GM15510 (cell line): Measurements from ENCODE around the gene ETFA.

Source experiments
- POLR2A ChIP-seq: IDR thresholded peaks from 3 replicates; pipeline ENCODE4 v1.6.1; 2011; ENCODE audit warnings: borderline replicate concordance; ENCODE audit not compliant: insufficient read length; ENCODE audit errors: extremely low read depth

Gene ETFA

DNA sequence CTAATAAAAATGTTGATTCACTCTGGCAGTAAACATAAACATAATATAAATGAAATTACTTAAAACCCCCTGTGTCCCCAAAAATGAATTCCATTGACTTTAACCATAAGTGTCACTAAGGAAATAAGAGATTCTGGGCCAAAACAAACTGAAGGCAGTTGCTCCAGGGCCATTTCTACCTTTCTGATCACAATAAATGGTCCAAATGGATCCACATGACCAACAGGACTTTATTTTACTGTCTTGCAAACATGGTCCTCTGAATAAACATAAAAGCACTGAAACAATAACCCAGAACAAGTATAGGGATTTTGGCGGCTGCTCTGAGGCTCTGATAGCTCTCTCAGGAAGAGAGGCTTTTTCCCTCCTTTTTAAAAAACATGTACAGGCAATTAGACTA is 77.3 kb downstream of the ETFA start:
- no peak for TF ChIP-seq POLR2A

GRCh38 chr15:76229266-76229665 is 82.0 kb downstream of the ETFA start:
- TF ChIP-seq POLR2A, result no peak

DNA sequence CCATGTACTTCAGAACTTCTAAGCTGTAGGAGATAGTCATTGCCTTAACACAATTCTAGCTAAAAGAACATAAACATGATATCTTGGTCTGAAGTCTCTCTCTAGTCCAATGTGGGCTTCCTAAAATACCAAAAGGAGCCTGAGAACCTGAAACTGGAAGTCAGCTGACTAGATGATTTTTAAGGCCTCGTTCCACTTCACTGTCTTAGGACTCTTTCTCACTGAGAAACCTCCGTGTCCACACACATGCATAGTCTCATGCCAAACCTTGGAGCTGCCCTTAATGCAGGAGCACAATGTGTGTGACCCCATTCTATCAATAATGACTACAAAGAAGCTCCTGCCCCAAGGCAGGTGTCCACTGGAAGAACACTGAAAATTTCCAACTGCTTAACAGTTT is 87.7 kb downstream of the ETFA start:
- TF ChIP-seq POLR2A, result no peak

- no peak for TF ChIP-seq POLR2A
These were observed 89.1 kb downstream of the ETFA start for GRCh38 chr15:76222159-76222558.

GRCh38 chr15:76221085-76221767 is 90.0 kb downstream of the ETFA start:
- TF ChIP-seq POLR2A, result no peak

DNA sequence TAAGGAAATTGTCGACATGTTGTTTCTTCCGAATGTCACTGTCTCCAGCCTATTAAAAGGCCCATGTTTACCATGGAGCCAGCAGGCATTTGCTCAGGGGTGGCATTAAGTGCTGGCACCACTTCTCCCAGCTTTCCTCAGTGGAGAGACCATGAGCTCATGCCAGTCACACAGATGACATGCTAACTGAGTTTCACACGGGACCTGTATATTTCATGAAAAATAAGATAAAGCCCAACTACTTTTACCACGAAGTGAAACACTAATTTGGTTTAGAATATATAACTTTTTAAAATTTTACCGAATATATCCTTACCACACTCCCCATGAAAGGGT is 93.4 kb downstream of the ETFA start:
- no peak for TF ChIP-seq POLR2A

DNA sequence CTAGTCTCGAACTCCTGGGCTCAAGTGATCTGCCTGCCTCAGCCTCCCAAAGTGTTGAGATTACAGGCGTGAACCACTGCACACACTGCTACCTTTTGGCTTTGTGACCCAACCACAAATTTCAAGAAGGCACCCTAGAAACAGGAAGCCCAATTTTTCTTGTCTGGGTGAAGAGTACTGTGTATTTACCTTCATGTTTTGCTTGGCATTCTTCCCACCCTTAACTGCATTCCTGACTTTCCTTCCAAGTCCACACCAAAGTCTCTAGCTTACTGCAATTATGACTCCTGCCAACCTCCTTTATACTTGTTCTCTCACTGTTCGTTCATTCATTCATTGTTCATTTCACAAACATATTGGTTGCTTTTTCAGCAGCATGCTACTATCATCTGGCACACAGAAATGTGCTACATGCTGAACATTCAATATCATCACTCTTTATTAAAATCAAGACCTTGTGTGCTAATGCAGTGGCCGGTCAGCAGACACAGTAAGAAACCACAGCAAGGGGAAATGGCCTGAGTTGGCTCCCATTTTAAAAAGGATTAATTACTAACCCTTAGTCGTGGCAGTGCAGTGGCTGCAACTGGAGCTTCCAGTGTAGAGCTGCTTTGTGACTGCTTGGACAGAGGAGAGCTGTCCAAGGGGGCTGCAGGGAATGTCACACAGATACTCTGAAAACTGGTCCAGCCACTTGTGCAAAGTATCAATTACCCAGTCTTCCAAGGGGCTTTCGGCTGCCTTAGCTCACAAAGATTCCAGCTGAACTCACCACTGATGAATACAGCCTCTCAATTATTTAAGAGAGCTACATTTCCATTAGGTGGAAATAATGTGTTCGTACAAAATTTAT is 94.0 kb downstream of the ETFA start:
- TF ChIP-seq POLR2A, result no peak

DNA sequence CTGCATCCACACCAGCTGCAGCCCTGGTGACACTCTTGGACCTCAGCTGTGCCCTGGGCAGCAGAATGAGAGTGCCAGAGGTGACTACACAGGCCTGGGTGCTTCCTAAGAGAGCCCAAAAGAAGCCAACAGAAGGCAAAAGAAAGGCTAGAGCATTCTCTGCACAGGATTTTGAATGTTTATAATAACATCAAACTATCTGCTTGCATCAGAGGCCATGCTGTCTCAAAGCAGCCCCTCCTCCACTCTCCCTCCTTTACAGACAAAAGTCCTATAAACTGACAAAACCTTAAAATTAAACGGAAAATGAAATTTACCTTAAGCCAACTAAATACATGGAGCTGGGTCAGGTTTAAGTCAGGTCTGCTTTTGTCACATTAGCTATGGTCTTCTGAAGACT is 95.6 kb downstream of the ETFA start:
- TF ChIP-seq POLR2A, result no peak

GRCh38 chr15:76209942-76210341 is 101.3 kb downstream of the ETFA start:
- no peak for TF ChIP-seq POLR2A

DNA sequence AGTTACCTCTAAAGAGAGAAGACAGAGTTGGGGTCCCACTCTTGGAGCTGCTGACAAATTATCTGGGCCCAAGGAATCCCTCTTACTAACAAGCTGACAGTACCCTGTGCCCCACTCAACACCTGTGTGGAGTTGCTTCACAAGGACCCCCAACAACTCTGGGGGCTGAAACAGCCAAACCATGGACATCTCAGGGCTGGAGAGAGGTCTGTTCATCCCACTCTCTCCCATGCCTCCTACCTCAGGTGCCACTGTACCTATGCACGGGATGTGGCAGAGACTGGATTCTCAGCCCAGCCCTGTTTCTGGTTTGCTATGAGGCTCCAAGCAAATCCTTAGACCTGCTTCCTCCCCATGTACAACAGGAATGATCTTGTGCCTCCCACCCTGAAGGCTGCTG is 101.7 kb downstream of the ETFA start:
- TF ChIP-seq POLR2A, result no peak

- TF ChIP-seq POLR2A, result no peak
These were observed 102.4 kb downstream of the ETFA start for GRCh38 chr15:76208786-76209424.

- no peak for TF ChIP-seq POLR2A
These were observed 103.0 kb downstream of the ETFA start for GRCh38 chr15:76208084-76208785.

DNA sequence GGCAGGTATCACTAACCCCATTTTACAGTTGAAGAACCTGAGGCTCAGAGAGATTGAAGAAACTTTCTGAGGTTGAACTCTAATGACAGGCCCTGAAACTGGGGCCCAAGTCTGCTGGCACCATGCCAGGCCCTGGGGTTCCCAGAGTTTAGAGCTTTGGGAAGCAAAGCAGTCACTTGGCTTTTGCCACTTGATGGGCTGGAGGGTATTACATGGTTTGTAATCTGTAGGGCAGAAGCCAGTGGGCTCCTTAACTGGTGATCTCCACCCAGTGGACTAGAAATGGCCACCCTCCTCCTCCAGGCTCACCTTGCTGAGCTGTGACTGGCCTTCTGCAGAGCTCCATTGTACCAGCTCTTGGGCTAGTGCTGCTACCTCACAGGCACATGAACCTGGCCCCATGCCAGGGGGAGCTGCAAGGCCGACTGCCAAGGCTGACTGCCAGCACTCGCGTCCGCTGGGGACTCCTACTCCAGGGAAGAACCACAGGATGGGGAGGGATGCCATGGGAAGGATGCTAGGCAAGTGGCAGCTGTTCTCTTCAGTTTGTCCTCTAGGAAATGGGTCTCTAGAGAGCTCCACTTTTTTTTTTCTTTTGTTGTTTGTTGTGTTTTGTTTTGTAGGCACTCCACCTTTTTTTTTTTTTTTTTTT is 104.8 kb downstream of the ETFA start:
- no peak for TF ChIP-seq POLR2A

- TF ChIP-seq POLR2A, result no peak
These were observed 106.3 kb downstream of the ETFA start for GRCh38 chr15:76204916-76205460.

GRCh38 chr15:76204109-76204845 is 107.0 kb downstream of the ETFA start:
- no peak for TF ChIP-seq POLR2A
